Ascending aorta (tissue), 2 donors: ENCODE data around the gene ATF2. TPM values are rescaled to one million over a fixed set of nuclear protein-coding genes. Genes with fewer than 3 reads are reported as not detected.

ENCODE experiments used
- DNase-seq, 2 donors: peaks; one replicate each; pipeline ENCODE4 v3.0.0-alpha.2; 2019; ENCODE audit warnings: low spot score in 2 of 2
- H3K27ac ChIP-seq, 2 donors: fragments of 200-600 bp; sonication (generic); one replicate each; pipeline ENCODE4 v1.5.1; 2016 to 2017; ENCODE audit warnings: mild to moderate bottlenecking in 1 of 2
- H3K27me3 ChIP-seq: fragments of 200-600 bp; sonication (generic); one replicate; pipeline ENCODE4 v1.5.1; 2017
- H3K36me3 ChIP-seq, 2 donors: fragments of 200-600 bp; sonication (generic); one replicate each; pipeline ENCODE4 v1.5.1; 2016
- H3K4me1 ChIP-seq, 2 donors: fragments of 200-600 bp; sonication (generic); one replicate each; pipeline ENCODE4 v1.5.1; 2016 to 2017; ENCODE audit warnings: mild to moderate bottlenecking in 1 of 2
- H3K4me3 ChIP-seq, 2 donors: fragments of 200-600 bp; sonication (generic); one replicate each; pipeline ENCODE4 v1.5.1; 2016 to 2017; ENCODE audit warnings: mild to moderate bottlenecking in 1 of 2
- H3K9me3 ChIP-seq, 2 donors: fragments of 200-600 bp; sonication (generic); one replicate each; pipeline ENCODE4 v1.5.1; 2016
- intact Hi-C: fragments of 100-400 bp; cut with DNase I; formaldehyde crosslinking; loops from one replicate; pipeline ENCODE4 v1.15.1; 2023
- total RNA-seq: library from RNA; depleted of rRNA; stranded (reverse); fragments of >200 nt; gene quantifications from one replicate; pipeline ENCODE4 v1.1.0, GENCODE V29; 2016
- TF ChIP-seq, protein P1 (sequence below), 3 experiments: fragments of 200-600 bp in 2 of 3; fragments of 450-650 bp in 1 of 3; sonication (generic) in 2 of 3; IDR thresholded peaks; one replicate each; pipeline ENCODE4 v1.5.1; 2016 to 2019; ENCODE audit warnings: antibody characterized with exemption in 3 of 3, mild to moderate bottlenecking in 1 of 3, moderate library complexity in 1 of 3

The ATF2 gene
- total RNA-seq, 1 donor from 2014 or later: 84.8 TPM

DNA sequence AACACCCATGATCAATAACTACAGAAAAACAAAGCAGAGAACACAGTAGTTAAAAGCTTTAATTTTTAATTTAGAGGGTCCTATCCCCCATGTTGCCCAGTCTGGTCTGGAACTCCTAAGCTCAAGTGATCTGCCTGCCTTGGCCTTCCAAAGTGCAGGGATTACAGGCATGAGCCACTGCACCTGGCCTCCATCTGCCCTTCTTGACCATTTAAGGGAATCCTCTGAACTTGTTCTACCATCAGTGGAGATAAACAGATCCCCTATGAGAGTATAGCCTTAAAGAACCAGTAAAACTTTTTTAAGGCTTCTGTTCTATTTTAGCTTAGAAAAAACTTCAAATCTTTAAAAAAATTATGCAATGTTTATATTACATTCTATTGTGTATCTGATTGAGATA, 27.0 kb upstream of the ATF2 start:
- Histone ChIP-seq H3K4me3 (no peak overlapping the region), H3K36me3 (no peaks in the 10 kb centered on the region), H3K27me3 (no peaks in the 10 kb centered on the region), H3K9me3 (peaks cover 0 to 2% of the 10 kb centered on the region in 2 donors), H3K4me1 (no peaks in the 10 kb centered on the region), H3K27ac (no peak overlapping the region)
- intact Hi-C loops: no loop called here
- no peak for DNase-seq
- TF ChIP-seq, protein P1, sequence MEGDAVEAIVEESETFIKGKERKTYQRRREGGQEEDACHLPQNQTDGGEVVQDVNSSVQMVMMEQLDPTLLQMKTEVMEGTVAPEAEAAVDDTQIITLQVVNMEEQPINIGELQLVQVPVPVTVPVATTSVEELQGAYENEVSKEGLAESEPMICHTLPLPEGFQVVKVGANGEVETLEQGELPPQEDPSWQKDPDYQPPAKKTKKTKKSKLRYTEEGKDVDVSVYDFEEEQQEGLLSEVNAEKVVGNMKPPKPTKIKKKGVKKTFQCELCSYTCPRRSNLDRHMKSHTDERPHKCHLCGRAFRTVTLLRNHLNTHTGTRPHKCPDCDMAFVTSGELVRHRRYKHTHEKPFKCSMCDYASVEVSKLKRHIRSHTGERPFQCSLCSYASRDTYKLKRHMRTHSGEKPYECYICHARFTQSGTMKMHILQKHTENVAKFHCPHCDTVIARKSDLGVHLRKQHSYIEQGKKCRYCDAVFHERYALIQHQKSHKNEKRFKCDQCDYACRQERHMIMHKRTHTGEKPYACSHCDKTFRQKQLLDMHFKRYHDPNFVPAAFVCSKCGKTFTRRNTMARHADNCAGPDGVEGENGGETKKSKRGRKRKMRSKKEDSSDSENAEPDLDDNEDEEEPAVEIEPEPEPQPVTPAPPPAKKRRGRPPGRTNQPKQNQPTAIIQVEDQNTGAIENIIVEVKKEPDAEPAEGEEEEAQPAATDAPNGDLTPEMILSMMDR (IDR thresholded peaks at IDR 0.05): no peak

DNA sequence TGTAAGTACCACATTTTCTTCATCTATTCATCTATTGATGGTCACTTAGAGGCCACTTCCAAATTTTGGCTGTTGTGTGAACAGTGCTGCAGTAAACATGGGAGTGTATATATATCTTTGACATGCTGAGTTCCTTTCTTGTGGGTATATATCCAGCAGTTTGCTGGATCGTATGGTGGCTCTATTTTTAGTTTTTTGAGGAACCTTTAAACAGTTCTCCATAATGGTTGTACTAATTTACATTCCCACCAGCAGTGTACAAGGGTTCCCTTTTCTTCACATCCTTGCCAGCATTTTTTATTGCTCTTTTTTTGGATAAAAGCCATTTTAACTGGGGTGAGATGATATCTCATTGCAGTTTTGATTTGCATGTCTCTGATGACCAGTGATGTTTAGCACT, 20.8 kb upstream of the ATF2 start:
- Histone ChIP-seq H3K36me3 (no peaks in the 10 kb centered on the region), H3K9me3 (peaks cover 0 to 2% of the 10 kb centered on the region in 2 donors), H3K4me1 (no peaks in the 10 kb centered on the region), H3K27me3 (no peaks in the 10 kb centered on the region), H3K27ac (no peak overlapping the region), H3K4me3 (no peak overlapping the region)
- TF ChIP-seq, protein P1 (IDR thresholded peaks at IDR 0.05): no peak
- no peak for DNase-seq
- intact Hi-C loops: loop anchor here (10.0 kb wide), 1 partner anchor 916 kb away; the partner anchor contains the start of gene HOXD11

DNA sequence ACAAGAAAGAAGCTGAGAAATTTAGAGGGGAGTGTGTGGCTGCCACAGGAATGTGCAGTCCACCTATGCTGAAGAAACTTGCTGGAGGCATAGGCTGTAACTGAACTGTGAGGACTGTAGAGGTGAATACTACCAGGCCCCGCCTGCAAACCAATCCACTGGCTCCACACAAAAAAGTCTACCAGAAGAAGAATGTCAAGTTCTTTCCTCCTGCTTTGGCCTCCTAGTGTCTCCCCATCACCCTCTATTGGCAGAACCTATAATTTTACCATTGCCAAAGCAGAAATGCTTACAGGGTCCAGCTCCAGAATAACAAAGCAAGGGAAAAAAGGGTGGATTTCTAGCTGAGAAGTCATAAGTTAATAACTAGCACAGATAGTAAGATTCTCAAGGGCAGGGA, 19.4 kb upstream of the ATF2 start:
- H3K27ac ChIP-seq: no peak overlapping the region
- intact Hi-C loops: loop anchor here (10.0 kb wide), 1 partner anchor 917 kb away; the partner anchor contains the start of gene HOXD11
- H3K36me3 ChIP-seq: no peaks in the 10 kb centered on the region
- no peaks in the 10 kb centered on the region for H3K27me3 ChIP-seq
- no peak overlapping the region for H3K4me3 ChIP-seq
- TF ChIP-seq, protein P1 (IDR thresholded peaks at IDR 0.05): no peak
- H3K4me1 ChIP-seq: no peaks in the 10 kb centered on the region
- H3K9me3 ChIP-seq: peaks cover 0 to 2% of the 10 kb centered on the region in 2 donors
- DNase-seq: no peak

DNA sequence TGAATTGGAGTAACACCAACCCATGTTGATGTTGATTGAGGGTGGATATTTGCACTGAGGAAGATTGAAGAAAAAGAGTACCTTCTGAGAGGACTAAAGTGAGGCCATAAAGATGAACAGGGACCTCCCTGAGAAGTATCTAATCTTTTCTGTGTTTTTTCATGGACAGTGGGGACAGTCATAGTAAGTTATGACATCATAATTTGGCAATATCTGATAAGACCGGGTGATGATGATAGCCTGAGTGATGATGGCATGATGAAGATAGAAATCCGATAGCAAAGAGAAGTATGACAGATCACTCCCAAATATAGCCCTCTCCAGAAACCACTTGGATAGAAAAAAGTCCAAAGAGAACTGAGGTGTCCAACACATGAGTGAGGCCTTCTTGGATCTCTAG, 15.7 kb upstream of the ATF2 start:
- H3K4me1 ChIP-seq: peaks cover 0 to 8% of the 10 kb centered on the region in 2 donors
- H3K27me3 ChIP-seq: no peaks in the 10 kb centered on the region
- DNase-seq: no peak
- no peak overlapping the region for H3K27ac ChIP-seq
- peaks cover 9 to 10% of the 10 kb centered on the region in 2 donors for H3K36me3 ChIP-seq
- no peaks in the 10 kb centered on the region for H3K9me3 ChIP-seq
- TF ChIP-seq, protein P1 (IDR thresholded peaks at IDR 0.05): no peak
- intact Hi-C loops: loop anchor here (10.0 kb wide), 1 partner anchor 921 kb away; the partner anchor contains the start of gene HOXD11
- no peak overlapping the region for H3K4me3 ChIP-seq

DNA sequence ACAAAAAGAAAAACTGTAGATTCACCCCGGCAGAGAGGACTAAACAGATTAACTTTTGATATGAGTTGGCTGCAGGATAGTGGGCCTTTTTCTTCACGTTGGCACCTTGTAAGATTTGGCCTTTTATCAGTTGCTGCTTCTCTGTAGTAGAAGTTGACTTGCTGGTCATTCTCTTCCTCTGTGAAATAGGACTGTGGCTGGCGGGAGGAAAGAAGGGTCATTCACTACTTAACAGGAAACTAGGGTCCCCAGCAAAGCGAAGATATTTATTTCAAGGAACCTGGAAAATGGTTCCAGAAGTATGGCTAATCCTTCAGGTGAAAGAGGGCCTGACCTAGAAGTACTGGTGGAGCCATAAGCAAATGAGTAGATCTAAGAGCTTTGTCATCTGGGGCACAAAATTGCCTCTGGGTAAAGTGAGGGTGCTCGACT, 13.9 kb upstream of the ATF2 start:
- intact Hi-C loops: loop anchor here (1.0 to 10.0 kb wide), 2 partner anchors 14 to 923 kb away; partner anchors contain the start of genes ATF2 and HOXD11
- Histone ChIP-seq H3K27me3 (no peaks in the 10 kb centered on the region), H3K36me3 (peaks cover 19 to 27% of the 10 kb centered on the region in 2 donors), H3K9me3 (no peaks in the 10 kb centered on the region), H3K27ac (peak overlapping the region; percentile 78 to 84), H3K4me3 (peak overlapping the region; percentile 86 to 89), H3K4me1 (peaks cover 0 to 8% of the 10 kb centered on the region in 2 donors)
- TF ChIP-seq, protein P1 (IDR thresholded peaks at IDR 0.05): no peak
- DNase-seq: no peak
